T47D (cell line): ENCODE results near the gene TUBE1.
"Not testable (repeated sequence)": the region's sequence is repeated elsewhere in the genome, so short reads cannot be mapped to it uniquely, and the experiment has no call there.

ENCODE experiments used
- DNase-seq, 2 experiments: peaks; one replicate each; pipeline versions ENCODE4 v3.0.0 to v3.0.0-alpha.2; 2011 to 2012; ENCODE audit warnings: low read depth in 1 of 2, low spot score in 1 of 2
- JUND ChIP-seq: IDR thresholded peaks from 2 replicates; pipeline ENCODE4 v1.6.1; 2012; ENCODE audit warnings: low read depth
- in situ Hi-C: cut with HindIII; loops from 2 replicates; pipeline ENCODE4 v1.10.0; 2016; ENCODE audit warnings: low sequenced_read_pairs, low pct_unique_long_range_greater_than_20kb

The TUBE1 gene

DNA sequence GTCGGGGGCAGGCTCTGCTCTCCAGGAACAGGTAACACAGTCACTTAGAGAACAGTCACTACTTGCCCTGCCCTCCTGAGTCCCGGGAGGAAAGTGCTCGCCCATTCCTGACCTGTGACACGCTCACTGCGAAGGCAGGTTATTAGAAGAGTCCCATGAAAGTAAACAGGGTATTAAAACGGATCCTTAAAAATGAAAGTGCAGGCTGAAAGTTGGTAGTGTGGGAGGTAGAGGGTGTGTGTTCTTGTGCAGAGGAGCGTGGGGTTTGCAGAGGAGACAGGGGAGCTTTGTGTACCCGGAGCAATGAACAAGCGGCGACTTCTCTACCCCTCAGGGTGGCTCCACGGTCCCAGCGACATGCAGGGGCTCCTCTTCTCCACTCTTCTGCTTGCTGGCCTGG is 33.3 kb downstream of the TUBE1 start, which contains the start of gene CCN6:
Gene CCN6 (plus strand): TSS at position 104 of the 400 bp plus-strand sequence. CDS start 254 bp downstream, at position 358.
- DNase-seq: no peak
- in situ Hi-C loops: no loop called here
- TF ChIP-seq JUND: no peak

DNA sequence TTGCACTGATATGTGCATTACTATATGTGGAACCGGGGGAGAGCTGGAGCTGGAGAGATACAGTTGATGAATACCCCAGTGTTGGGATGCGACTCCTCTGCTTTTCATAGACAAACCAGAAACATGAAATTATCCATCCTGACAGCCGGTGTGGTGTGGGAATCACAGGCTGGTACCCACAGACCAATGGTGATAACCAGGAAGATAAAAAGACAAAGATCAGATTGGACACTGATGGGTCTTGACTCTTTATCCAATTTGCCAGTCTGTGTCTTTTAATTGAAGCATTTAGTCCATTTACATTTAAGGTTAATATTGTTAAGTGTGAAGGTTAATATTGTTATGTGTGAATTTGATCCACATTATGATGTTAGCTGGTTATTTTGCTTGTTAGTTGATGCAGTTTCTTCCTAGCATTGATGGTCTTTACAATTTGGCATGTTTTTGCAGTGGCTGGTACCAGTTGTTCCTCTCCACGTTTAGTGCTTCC is 36.0 kb downstream of the TUBE1 start:
- DNase-seq, in situ Hi-C loops: not testable (repeated sequence)

- DNase-seq: no peak
- in situ Hi-C loops: no loop called here
- no peak for TF ChIP-seq JUND
These were observed 36.9 kb downstream of the TUBE1 start for GRCh38 chr6:112050429-112050828.

GRCh38 chr6:112049996-112050395 is 37.3 kb downstream of the TUBE1 start:
- no peak for DNase-seq
- TF ChIP-seq JUND: no peak
- in situ Hi-C loops: no loop called here

GRCh38 chr6:112049026-112049799 is 38.1 kb downstream of the TUBE1 start:
- in situ Hi-C loops: no loop called here
- TF ChIP-seq JUND: no peak
- DNase-seq: no peak

DNA sequence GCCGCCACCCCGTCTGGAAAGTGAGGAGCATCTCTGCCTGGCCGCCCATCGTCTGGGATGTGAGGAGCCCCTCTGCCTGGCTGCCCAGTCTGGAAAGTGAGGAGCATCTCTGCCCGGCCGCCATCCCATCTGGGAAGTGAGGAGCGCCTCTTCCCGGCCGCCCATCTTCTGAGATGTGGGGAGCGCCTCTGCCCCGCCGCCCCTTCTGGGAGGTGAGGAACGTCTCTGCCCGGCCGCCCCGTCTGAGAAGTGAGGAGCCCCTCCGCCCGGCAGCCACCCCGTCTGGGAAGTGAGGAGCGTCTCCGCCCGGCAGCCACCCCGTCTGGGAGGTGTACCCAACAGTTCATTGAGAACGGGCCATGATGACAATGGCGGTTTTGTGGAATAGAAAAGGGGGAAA is 39.8 kb downstream of the TUBE1 start:
- DNase-seq, in situ Hi-C loops: not testable (repeated sequence)

- no peak for TF ChIP-seq JUND
- in situ Hi-C loops: no loop called here
- DNase-seq: no peak
These were observed 42.4 kb downstream of the TUBE1 start for GRCh38 chr6:112044856-112045255.

- no peak for DNase-seq
- in situ Hi-C loops: no loop called here
- no peak for TF ChIP-seq JUND
These were observed 43.1 kb downstream of the TUBE1 start for GRCh38 chr6:112044196-112044595.

DNA sequence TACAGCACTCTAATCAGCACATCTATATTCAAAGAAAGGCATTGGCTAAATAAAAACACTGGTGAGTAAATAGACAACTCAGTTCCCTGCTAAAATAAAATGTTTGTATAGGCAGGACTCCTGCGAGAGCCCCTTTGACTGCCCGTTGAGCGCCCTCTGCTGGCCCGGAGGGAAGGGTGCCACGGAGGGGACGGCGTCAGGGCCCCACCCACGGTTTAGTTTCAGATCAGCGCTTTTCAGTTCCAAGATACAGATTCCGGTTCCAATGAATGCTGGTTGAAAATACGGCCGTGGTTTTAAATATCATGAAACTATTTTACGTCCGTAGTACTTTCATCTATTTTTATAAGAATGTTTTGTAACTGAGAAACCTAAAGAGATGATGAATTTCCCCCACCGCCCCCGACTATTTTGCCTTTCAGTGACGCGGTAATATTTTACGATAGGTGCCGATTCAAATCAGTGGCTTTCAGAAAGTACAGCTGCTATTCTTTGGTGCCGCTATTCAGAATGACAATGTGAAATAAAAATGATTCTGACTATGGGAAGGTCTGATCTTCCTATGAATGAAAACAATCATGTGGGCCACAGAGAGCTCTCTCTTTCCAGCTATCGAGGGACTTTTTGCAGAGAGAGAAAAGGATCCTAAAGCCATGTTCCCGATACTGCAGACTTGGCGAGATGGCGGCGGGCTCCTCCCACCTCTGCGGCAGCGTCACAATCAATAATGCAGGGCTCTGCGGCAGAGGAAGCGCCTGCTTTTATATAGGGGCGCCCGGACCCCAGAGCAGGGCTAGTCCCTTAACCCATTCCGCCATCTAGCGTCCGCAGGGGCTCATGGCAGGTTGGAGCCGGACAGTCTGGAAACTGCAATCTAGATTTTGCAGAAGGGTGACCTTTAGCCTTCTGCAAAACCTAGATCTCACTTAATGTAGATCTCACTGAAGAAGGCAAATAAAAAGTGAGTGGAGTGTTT is 44.0 kb downstream of the TUBE1 start:
- DNase-seq: peak; percentile 44 to 81
- in situ Hi-C loops: no loop called here
- TF ChIP-seq JUND: no peak

DNA sequence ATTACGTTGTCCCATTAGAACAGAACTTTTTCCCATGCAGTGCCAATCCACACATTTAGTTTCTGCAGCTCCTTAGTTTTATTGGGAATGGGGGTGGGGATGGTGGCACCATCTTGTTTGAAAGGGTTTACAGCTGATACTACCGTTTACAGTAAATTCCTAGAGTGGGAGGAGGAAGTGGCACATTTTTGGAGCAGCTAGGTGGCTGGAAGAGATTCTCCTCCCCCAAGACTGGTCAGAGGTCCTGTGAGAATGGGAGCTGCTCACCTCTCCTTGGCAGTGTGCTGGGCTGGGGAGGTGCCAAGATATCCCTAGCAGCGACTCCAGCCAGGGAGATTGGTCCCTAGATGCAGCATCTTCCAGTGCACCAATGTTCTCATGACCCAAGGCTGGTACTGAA is 45.7 kb downstream of the TUBE1 start:
- no peak for TF ChIP-seq JUND
- in situ Hi-C loops: no loop called here
- peak in 1 of 2 experiments; percentile 52 for DNase-seq

- no peak for DNase-seq
- in situ Hi-C loops: no loop called here
- no peak for TF ChIP-seq JUND
These were observed 46.3 kb downstream of the TUBE1 start for GRCh38 chr6:112040956-112041355.

DNA sequence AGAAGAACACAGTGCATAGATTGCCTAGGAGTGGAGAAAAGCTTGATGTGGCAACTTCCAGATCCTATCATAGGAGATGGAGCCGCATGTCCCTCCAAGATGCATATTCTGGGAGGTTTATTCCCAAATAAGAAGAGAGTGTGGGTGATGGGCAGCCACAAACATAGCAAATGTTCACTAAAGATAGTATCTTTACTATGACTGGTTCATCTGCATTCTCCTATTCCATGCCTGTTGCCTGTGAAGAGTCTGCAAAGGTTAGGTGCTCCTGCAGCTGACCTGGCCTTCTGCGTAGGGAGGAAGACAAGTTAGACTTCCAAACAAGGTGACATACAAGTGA is 47.9 kb downstream of the TUBE1 start:
- DNase-seq: peak in 1 of 2 experiments; percentile 78
- in situ Hi-C loops: no loop called here
- no peak for TF ChIP-seq JUND
